Measurements from ENCODE around the gene GTF3C2.

GTF3C2 gene

DNA sequence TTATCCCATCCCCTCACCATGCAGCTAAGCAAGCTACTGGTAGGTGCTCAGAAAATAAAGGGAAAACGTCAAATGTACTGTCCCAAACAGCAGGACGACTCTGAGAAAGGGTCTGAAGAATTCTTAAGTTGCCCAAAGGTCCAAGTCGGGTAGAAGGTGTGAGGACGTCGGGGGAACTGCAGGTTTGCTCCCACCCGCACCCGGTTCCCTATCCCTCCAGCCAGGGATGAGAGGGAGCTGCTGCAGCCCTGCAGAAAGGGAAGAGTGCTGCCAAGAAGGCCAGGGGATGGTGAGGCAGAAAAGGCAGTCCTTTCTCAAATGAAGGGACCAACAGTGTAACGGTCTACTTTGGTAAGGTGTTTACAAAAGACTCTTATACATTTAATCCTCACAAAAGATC lies 41.4 kb downstream of the GTF3C2 start:
- Histone ChIP-seq H3K4me2 (ENCODE audit: low read length) (no peak overlapping the region), H3K79me2 (peaks cover 3% of the 10 kb centered on the region), H3K4me1 (no peaks in the 10 kb centered on the region), H3K9me3 (ENCODE audit: control insufficient read depth, low read length) (no peaks in the 10 kb centered on the region), H3K4me3 (ENCODE audit: low read depth, low read length) (no peak overlapping the region), H3K27me3 (ENCODE audit: control insufficient read depth, insufficient read depth, low read length) (no peaks in the 10 kb centered on the region), H3K9ac (no peak overlapping the region), H3K27ac (no peak overlapping the region), H2AFZ (no peak overlapping the region), H3K36me3 (ENCODE audit: control insufficient read depth, insufficient read depth, low read length) (no peaks in the 10 kb centered on the region)
- TF ChIP-seq, protein P1, sequence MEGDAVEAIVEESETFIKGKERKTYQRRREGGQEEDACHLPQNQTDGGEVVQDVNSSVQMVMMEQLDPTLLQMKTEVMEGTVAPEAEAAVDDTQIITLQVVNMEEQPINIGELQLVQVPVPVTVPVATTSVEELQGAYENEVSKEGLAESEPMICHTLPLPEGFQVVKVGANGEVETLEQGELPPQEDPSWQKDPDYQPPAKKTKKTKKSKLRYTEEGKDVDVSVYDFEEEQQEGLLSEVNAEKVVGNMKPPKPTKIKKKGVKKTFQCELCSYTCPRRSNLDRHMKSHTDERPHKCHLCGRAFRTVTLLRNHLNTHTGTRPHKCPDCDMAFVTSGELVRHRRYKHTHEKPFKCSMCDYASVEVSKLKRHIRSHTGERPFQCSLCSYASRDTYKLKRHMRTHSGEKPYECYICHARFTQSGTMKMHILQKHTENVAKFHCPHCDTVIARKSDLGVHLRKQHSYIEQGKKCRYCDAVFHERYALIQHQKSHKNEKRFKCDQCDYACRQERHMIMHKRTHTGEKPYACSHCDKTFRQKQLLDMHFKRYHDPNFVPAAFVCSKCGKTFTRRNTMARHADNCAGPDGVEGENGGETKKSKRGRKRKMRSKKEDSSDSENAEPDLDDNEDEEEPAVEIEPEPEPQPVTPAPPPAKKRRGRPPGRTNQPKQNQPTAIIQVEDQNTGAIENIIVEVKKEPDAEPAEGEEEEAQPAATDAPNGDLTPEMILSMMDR (IDR thresholded peaks at IDR 0.05) = no peak

DNA sequence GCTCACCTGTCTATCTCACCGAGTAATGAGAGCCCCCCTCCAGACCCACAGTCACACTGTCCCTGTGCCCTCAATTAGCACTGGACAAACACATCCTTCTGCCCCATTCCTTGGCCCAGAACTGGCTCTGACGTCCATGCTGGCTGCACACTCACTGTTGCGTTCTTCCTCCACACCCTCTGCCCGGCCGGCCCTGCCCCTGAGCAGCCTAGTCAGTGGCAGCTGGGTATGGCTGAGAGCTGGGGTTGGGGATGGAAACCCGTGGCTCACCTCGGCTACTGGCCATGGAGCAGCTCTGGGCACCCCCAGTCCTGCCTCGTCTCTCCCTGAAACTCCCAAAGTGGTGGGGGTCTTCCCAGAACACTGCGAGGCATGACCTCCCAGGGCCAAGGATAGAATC lies 41.9 kb downstream of the GTF3C2 start:
- peaks cover 3% of the 10 kb centered on the region for H3K79me2 ChIP-seq
- H3K9ac ChIP-seq = no peak overlapping the region
- H2AFZ ChIP-seq = no peak overlapping the region
- H3K9me3 ChIP-seq (ENCODE audit: control insufficient read depth, low read length) = no peaks in the 10 kb centered on the region
- H3K4me2 ChIP-seq (ENCODE audit: low read length) = no peak overlapping the region
- no peak overlapping the region for H3K27ac ChIP-seq
- no peaks in the 10 kb centered on the region for H3K4me1 ChIP-seq
- H3K36me3 ChIP-seq (ENCODE audit: control insufficient read depth, insufficient read depth, low read length) = no peaks in the 10 kb centered on the region
- no peak overlapping the region for H3K4me3 ChIP-seq (ENCODE audit: low read depth, low read length)
- H3K27me3 ChIP-seq (ENCODE audit: control insufficient read depth, insufficient read depth, low read length) = no peaks in the 10 kb centered on the region
- TF ChIP-seq, protein P1 (IDR thresholded peaks at IDR 0.05) = no peak

DNA sequence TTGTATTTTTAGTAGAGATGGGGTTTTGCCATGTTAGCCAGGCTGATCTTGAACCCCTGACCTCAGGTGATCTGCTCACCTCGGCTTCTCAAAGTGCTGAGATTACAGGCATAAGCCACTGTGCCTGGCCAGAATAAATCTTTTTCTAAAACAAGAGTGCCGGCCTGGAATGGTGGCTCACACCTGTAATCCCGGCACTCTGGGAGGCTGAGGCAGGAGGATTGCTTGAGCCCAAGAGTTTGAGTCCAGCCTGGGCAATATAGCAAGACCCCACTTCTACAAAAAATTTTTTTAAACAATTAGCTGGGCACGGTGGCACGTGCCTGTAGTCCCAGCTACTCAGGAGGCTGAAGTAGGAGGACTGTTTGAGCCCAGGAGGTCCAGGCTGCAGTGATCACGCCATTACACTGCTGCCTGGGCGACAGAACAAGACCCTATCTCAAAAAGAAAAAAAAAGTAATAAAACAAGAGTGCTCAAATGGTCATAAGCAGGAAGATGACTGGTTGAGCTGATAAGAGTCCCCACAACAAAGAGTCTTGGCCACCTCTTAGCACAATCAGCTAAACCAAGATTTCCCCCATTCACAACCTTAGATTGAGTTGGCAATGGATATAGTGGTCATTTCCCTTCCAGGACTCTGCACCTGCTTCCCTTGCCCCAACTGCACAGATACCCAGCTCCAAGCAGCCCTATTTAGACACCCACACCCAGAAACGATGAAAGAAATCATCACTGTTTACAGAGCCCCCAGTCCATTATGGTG lies 42.5 kb downstream of the GTF3C2 start:
- peaks cover 3% of the 10 kb centered on the region for H3K79me2 ChIP-seq
- H3K27ac ChIP-seq = no peak overlapping the region
- H3K4me1 ChIP-seq = no peaks in the 10 kb centered on the region
- TF ChIP-seq, protein P1 (IDR thresholded peaks at IDR 0.05) = no peak
- H3K4me2 ChIP-seq (ENCODE audit: low read length) = no peak overlapping the region
- H3K27me3 ChIP-seq (ENCODE audit: control insufficient read depth, insufficient read depth, low read length) = no peaks in the 10 kb centered on the region
- H3K4me3 ChIP-seq (ENCODE audit: low read depth, low read length) = no peak overlapping the region
- no peak overlapping the region for H3K9ac ChIP-seq
- H3K36me3 ChIP-seq (ENCODE audit: control insufficient read depth, insufficient read depth, low read length) = no peaks in the 10 kb centered on the region
- H2AFZ ChIP-seq = no peak overlapping the region
- no peaks in the 10 kb centered on the region for H3K9me3 ChIP-seq (ENCODE audit: control insufficient read depth, low read length)

DNA sequence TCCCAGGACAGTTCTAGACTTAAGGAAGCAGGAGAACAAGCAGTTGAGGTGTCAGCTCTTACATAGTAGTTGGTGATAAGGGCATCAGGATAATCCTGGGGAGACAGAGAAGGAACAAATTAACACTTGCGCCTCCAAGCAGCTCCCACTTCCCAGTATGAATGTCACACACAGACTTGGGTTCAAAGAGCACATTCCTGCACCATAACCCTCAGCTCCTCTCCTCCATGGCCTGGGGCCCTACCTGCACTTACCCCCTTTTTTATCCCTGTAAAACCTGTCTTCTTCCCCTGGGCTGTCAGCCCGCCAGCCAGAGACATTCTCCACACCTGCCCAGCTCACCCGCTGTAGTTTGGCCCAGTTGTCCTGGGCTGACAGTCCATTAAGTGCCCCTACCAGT lies 44.4 kb downstream of the GTF3C2 start:
- Histone ChIP-seq H3K27me3 (ENCODE audit: control insufficient read depth, insufficient read depth, low read length) (peaks cover 5% of the 10 kb centered on the region), H3K9ac (no peak overlapping the region), H2AFZ (no peak overlapping the region), H3K4me2 (ENCODE audit: low read length) (no peak overlapping the region), H3K4me1 (peaks cover 3% of the 10 kb centered on the region), H3K9me3 (ENCODE audit: control insufficient read depth, low read length) (no peaks in the 10 kb centered on the region), H3K4me3 (ENCODE audit: low read depth, low read length) (no peak overlapping the region), H3K79me2 (peaks cover 3% of the 10 kb centered on the region), H3K27ac (no peak overlapping the region), H3K36me3 (ENCODE audit: control insufficient read depth, insufficient read depth, low read length) (no peaks in the 10 kb centered on the region)
- TF ChIP-seq, protein P1 (IDR thresholded peaks at IDR 0.05) = no peak

DNA sequence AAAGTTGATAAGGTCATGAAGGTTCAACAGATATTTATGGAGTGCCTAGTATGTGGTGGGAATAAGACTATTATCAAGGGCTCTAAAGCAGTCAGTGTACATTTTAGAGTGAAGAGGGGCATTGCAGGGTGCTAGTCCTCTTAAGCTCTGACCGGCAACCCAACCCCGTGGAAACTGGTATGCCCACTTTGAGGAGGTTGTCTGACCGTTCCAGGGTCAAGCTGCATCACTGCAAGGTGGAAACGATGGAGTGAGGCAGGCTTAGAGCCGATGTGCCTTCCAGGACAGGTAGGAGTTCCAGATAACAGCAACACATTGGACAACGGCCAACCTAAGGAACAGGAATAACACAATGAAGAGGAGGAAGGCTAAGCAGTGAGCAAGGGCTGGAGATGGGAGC lies 46.9 kb downstream of the GTF3C2 start:
- no peaks in the 10 kb centered on the region for H3K36me3 ChIP-seq (ENCODE audit: control insufficient read depth, insufficient read depth, low read length)
- H3K79me2 ChIP-seq = no peaks in the 10 kb centered on the region
- no peak overlapping the region for H3K27ac ChIP-seq

More for the DNA sequence above, 46.9 kb downstream of the GTF3C2 start:
- Histone ChIP-seq H3K4me2 (ENCODE audit: low read length) (no peak overlapping the region), H3K9me3 (ENCODE audit: control insufficient read depth, low read length) (no peaks in the 10 kb centered on the region), H3K27me3 (ENCODE audit: control insufficient read depth, insufficient read depth, low read length) (peaks cover 10% of the 10 kb centered on the region), H2AFZ (no peak overlapping the region), H3K4me3 (ENCODE audit: low read depth, low read length) (no peak overlapping the region), H3K9ac (no peak overlapping the region), H3K4me1 (peaks cover 6% of the 10 kb centered on the region)
- TF ChIP-seq, protein P1 (IDR thresholded peaks at IDR 0.05) = no peak
